OCI-LY1 (cell line): ENCODE data around the gene METTL27.
A peak's percentile ranks its signal among the peaks of the same experiment; 100 is the strongest.

Experiments used
- H2AFZ ChIP-seq: fragments of 200-600 bp; sonication (generic), shearing (Covaris generic); 2 replicates; pipeline ENCODE4 v1.6.0; 2014; ENCODE audit warnings: antibody characterized with exemption, mild to moderate bottlenecking, low read length
- H3F3A ChIP-seq: fragments of 200-600 bp; sonication (generic), shearing (Covaris generic); 2 replicates; pipeline ENCODE4 v1.6.0; 2014; ENCODE audit warnings: mild to moderate bottlenecking, antibody characterized with exemption, low read length, moderate library complexity; ENCODE audit not compliant: insufficient read depth
- H3K27ac ChIP-seq: fragments of 200-600 bp; sonication (generic); 2 replicates; pipeline ENCODE4 v1.5.1; 2014; ENCODE audit warnings: low read length, mixed run types, mild to moderate bottlenecking, low read depth; ENCODE audit not compliant: poor library complexity, severe bottlenecking
- H3K27me3 ChIP-seq: fragments of 200-600 bp; sonication (generic); 2 replicates; pipeline ENCODE4 v1.6.0; 2014; ENCODE audit warnings: antibody characterized with exemption, mild to moderate bottlenecking, low read length, moderate library complexity; ENCODE audit not compliant: insufficient read depth
- H3K36me3 ChIP-seq: fragments of 200-600 bp; sonication (generic); 2 replicates; pipeline ENCODE4 v1.6.1; 2014; ENCODE audit warnings: mild to moderate bottlenecking, antibody characterized with exemption, low read length, moderate library complexity, mixed read lengths; ENCODE audit not compliant: insufficient read depth
- H3K4me1 ChIP-seq: fragments of 200-600 bp; sonication (generic); 2 replicates; pipeline ENCODE4 v1.5.1; 2014; ENCODE audit warnings: mild to moderate bottlenecking, low read length, moderate library complexity; ENCODE audit not compliant: insufficient read depth, severe bottlenecking
- H3K4me2 ChIP-seq: fragments of 200-600 bp; sonication (generic), shearing (Covaris generic); 2 replicates; pipeline ENCODE4 v1.6.1; 2014; ENCODE audit warnings: low read length
- H3K4me3 ChIP-seq: fragments of 200-600 bp; sonication (generic); 2 replicates; pipeline ENCODE4 v1.5.1; 2014; ENCODE audit warnings: low read length, low read depth, mild to moderate bottlenecking, mixed read lengths; ENCODE audit not compliant: poor library complexity, severe bottlenecking
- H3K79me2 ChIP-seq: fragments of 200-600 bp; shearing (Covaris generic); 2 replicates; pipeline ENCODE4 v1.6.1; 2016; ENCODE audit warnings: mixed run types, low read length, mixed read lengths; ENCODE audit not compliant: insufficient read depth
- H3K9ac ChIP-seq: fragments of 200-600 bp; sonication (generic), shearing (Covaris generic); 2 replicates; pipeline ENCODE4 v1.6.1; 2014; ENCODE audit warnings: mild to moderate bottlenecking, low read length, mixed read lengths
- H3K9me2 ChIP-seq: fragments of 200-600 bp; sonication (generic), shearing (Covaris generic); 2 replicates; pipeline ENCODE4 v1.6.1; 2014; ENCODE audit warnings: low read depth, mild to moderate bottlenecking, low read length, mixed read lengths
- H3K9me3 ChIP-seq: fragments of 200-600 bp; shearing (Covaris generic); 2 replicates; pipeline ENCODE4 v1.6.1; 2014; ENCODE audit warnings: low read length, mixed read lengths
- H4K20me1 ChIP-seq: fragments of 200-600 bp; sonication (generic), shearing (Covaris generic); 2 replicates; pipeline ENCODE4 v1.6.0; 2016; ENCODE audit warnings: mild to moderate bottlenecking, low read length; ENCODE audit not compliant: insufficient read depth
- EZH2 ChIP-seq: fragments of 200-600 bp; sonication (generic), shearing (Covaris generic); IDR thresholded peaks from 2 replicates; pipeline ENCODE4 v1.8.0; 2017; ENCODE audit warnings: borderline replicate concordance, mixed run types, mild to moderate bottlenecking, antibody characterized with exemption, low read length, moderate library complexity, mixed read lengths
- TF ChIP-seq, protein P1 (sequence below): fragments of 200-600 bp; sonication (generic), shearing (Covaris generic); IDR thresholded peaks from 2 replicates; pipeline ENCODE4 v1.5.1; 2017; ENCODE audit warnings: mild to moderate bottlenecking, antibody characterized with exemption, low read length, moderate library complexity, mixed read lengths

METTL27 gene, protein sequence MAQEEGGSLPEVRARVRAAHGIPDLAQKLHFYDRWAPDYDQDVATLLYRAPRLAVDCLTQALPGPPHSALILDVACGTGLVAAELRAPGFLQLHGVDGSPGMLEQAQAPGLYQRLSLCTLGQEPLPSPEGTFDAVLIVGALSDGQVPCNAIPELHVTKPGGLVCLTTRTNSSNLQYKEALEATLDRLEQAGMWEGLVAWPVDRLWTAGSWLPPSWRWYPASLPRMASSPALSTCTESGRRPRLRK

GRCh38 chr7:73842067-73842976 lies at the start of gene METTL27:
METTL27 (minus strand) TSS chr7:73842516; CDS start chr7:73842140, 376 bp downstream.
- Histone ChIP-seq H3K4me1 (no peaks in the 10 kb centered on the region), H3K27ac (no peak within 1 kb of the TSS), H3K4me2 (peak within 1 kb of the TSS; percentile 49; the same call in 1 of the 2 replicates), H3F3A (no peaks in the 10 kb centered on the region), H2AFZ (no peak within 1 kb of the TSS), H4K20me1 (no peaks in the 10 kb centered on the region), H3K9me3 (no peaks in the 10 kb centered on the region), H3K4me3 (peak within 1 kb of the TSS; percentile 34), H3K9me2 (no peaks in the 10 kb centered on the region), H3K9ac (no peak within 1 kb of the TSS), H3K27me3 (peaks cover 12% of the 10 kb centered on the region; the same call in 1 of the 2 replicates), H3K36me3 (no peaks in the 10 kb centered on the region), H3K79me2 (no peaks in the 10 kb centered on the region)
- no peak for TF ChIP-seq EZH2
- TF ChIP-seq, protein P1, sequence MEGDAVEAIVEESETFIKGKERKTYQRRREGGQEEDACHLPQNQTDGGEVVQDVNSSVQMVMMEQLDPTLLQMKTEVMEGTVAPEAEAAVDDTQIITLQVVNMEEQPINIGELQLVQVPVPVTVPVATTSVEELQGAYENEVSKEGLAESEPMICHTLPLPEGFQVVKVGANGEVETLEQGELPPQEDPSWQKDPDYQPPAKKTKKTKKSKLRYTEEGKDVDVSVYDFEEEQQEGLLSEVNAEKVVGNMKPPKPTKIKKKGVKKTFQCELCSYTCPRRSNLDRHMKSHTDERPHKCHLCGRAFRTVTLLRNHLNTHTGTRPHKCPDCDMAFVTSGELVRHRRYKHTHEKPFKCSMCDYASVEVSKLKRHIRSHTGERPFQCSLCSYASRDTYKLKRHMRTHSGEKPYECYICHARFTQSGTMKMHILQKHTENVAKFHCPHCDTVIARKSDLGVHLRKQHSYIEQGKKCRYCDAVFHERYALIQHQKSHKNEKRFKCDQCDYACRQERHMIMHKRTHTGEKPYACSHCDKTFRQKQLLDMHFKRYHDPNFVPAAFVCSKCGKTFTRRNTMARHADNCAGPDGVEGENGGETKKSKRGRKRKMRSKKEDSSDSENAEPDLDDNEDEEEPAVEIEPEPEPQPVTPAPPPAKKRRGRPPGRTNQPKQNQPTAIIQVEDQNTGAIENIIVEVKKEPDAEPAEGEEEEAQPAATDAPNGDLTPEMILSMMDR, result no peak

GRCh38 chr7:73891178-73891885 lies 49.0 kb upstream of the METTL27 start:
- no peaks in the 10 kb centered on the region for H3K9me3 ChIP-seq
- no peaks in the 10 kb centered on the region for H3F3A ChIP-seq
- TF ChIP-seq, protein P1, result no peak
- TF ChIP-seq EZH2, result no peak
- no peak overlapping the region for H3K4me3 ChIP-seq
- H3K27ac ChIP-seq, result no peak overlapping the region
- no peak overlapping the region for H2AFZ ChIP-seq
- no peak overlapping the region for H3K9ac ChIP-seq
- no peaks in the 10 kb centered on the region for H3K9me2 ChIP-seq
- H3K4me1 ChIP-seq, result no peaks in the 10 kb centered on the region
- no peaks in the 10 kb centered on the region for H3K36me3 ChIP-seq
- peaks cover 8% of the 10 kb centered on the region; the same call in 1 of the 2 replicates for H3K27me3 ChIP-seq
- H3K4me2 ChIP-seq, result no peak overlapping the region
- H3K79me2 ChIP-seq, result no peaks in the 10 kb centered on the region
- H4K20me1 ChIP-seq, result no peaks in the 10 kb centered on the region

- H3K4me3 ChIP-seq, result no peak overlapping the region
- no peak overlapping the region for H3K9ac ChIP-seq
- no peaks in the 10 kb centered on the region for H3K79me2 ChIP-seq
- H2AFZ ChIP-seq, result no peak overlapping the region
- TF ChIP-seq, protein P1, result no peak
- no peak for TF ChIP-seq EZH2
- no peaks in the 10 kb centered on the region for H3K9me3 ChIP-seq
- no peaks in the 10 kb centered on the region for H3K36me3 ChIP-seq
- H3K4me2 ChIP-seq, result no peak overlapping the region
- H3K27ac ChIP-seq, result no peak overlapping the region
- H3K9me2 ChIP-seq, result no peaks in the 10 kb centered on the region
- H3K27me3 ChIP-seq, result peaks cover 7% of the 10 kb centered on the region; the same call in 1 of the 2 replicates
- no peaks in the 10 kb centered on the region for H4K20me1 ChIP-seq
- no peaks in the 10 kb centered on the region for H3F3A ChIP-seq
- H3K4me1 ChIP-seq, result no peaks in the 10 kb centered on the region
Observed at GRCh38 chr7:73890555-73891147, 48.3 kb upstream of the METTL27 start.
